Neural cell (in vitro differentiated cells): ENCODE results near the gene BLCAP. TPM values are rescaled to one million over a fixed set of nuclear protein-coding genes. Genes with fewer than 3 reads are reported as not detected.
"Not testable (repeated sequence)": the region's sequence is repeated elsewhere in the genome, so short reads cannot be mapped to it uniquely, and the experiment has no call there.

Experiments used
- H2AFZ ChIP-seq: fragments of 200-600, 300-800 bp; sonication (generic), shearing (Covaris generic); 2 replicates; pipeline ENCODE4 v1.6.0; 2014; ENCODE audit warnings: low read depth, mild to moderate bottlenecking, antibody characterized with exemption, low read length, moderate library complexity
- H3F3A ChIP-seq: fragments of 200-600 bp; shearing (Covaris generic); 2 replicates; pipeline ENCODE4 v1.6.1; 2016; ENCODE audit warnings: mild to moderate bottlenecking, moderate library complexity, mixed read lengths, antibody characterized with exemption, low read length; ENCODE audit not compliant: insufficient read depth, poor library complexity, severe bottlenecking
- H3K27ac ChIP-seq: fragments of 200-600, 300-800 bp; sonication (generic), shearing (Covaris generic); 2 replicates; pipeline ENCODE4 v1.5.1; 2014; ENCODE audit warnings: mild to moderate bottlenecking, low read length, moderate library complexity
- H3K27me3 ChIP-seq: fragments of 300-800, 200-600 bp; sonication (generic), shearing (Covaris generic); 2 replicates; pipeline ENCODE4 v1.6.0; 2014; ENCODE audit warnings: mild to moderate bottlenecking, low read depth, low read length, moderate library complexity; ENCODE audit not compliant: insufficient read depth
- H3K36me3 ChIP-seq: fragments of 300-800, 200-600 bp; sonication (generic), shearing (Covaris generic); 2 replicates; pipeline ENCODE4 v1.5.1; 2014; ENCODE audit warnings: mild to moderate bottlenecking, antibody characterized with exemption, low read length, moderate library complexity; ENCODE audit not compliant: insufficient read depth
- H3K4me2 ChIP-seq: fragments of 300-800, 200-600 bp; sonication (generic), shearing (Covaris generic); 2 replicates; pipeline ENCODE4 v1.6.0; 2014; ENCODE audit warnings: mild to moderate bottlenecking, low read length
- H3K4me3 ChIP-seq: fragments of 300-800, 200-600 bp; sonication (generic), shearing (Covaris generic); 2 replicates; pipeline ENCODE4 v1.5.1; 2014; ENCODE audit warnings: mild to moderate bottlenecking, low read length, moderate library complexity
- H3K79me2 ChIP-seq: fragments of 200-600 bp; shearing (Covaris generic); replicated peaks from 2 replicates; pipeline ENCODE4 v1.6.0; 2014; ENCODE audit warnings: mild to moderate bottlenecking, low read length, moderate library complexity; ENCODE audit not compliant: insufficient read depth
- H3K9ac ChIP-seq: fragments of 300-800, 200-600 bp; sonication (generic), shearing (Covaris generic); 2 replicates; pipeline ENCODE4 v1.6.1; 2016; ENCODE audit warnings: mild to moderate bottlenecking, low read length, mixed read lengths
- H3K9me2 ChIP-seq: fragments of 200-600 bp; shearing (Covaris generic); 2 replicates; pipeline ENCODE4 v1.6.1; 2016; ENCODE audit warnings: mild to moderate bottlenecking, low read length, mixed read lengths; ENCODE audit not compliant: insufficient read depth
- H3K9me3 ChIP-seq: fragments of 200-600, 300-800 bp; sonication (generic), shearing (Covaris generic); 2 replicates; pipeline ENCODE4 v1.6.1; 2016; ENCODE audit warnings: mild to moderate bottlenecking, mixed run types, low read length, moderate library complexity, mixed read lengths
- H4K20me1 ChIP-seq: fragments of 200-600 bp; shearing (Covaris generic); 2 replicates; pipeline ENCODE4 v1.6.1; 2016; ENCODE audit warnings: mild to moderate bottlenecking, mixed run types; ENCODE audit not compliant: insufficient read depth
- CTCF ChIP-seq: fragments of 450-650 bp; IDR thresholded peaks from 2 replicates; pipeline ENCODE4 v1.5.1; 2014; ENCODE audit warnings: antibody characterized with exemption, mild to moderate bottlenecking, moderate library complexity; ENCODE audit not compliant: poor library complexity, severe bottlenecking
- EP300 ChIP-seq: fragments of 450-650 bp; conservative IDR thresholded peaks from 2 replicates; pipeline ENCODE4 v1.6.1; 2014; ENCODE audit warnings: antibody characterized with exemption, mild to moderate bottlenecking, moderate library complexity; ENCODE audit not compliant: poor library complexity, severe bottlenecking
- EZH2 ChIP-seq: fragments of 200-600, 300-800 bp; shearing (Covaris generic), sonication (generic); IDR thresholded peaks from 2 replicates; pipeline ENCODE4 v1.6.1; 2014; ENCODE audit warnings: antibody characterized with exemption, low read length, borderline replicate concordance, mild to moderate bottlenecking; ENCODE audit not compliant: insufficient read depth, poor library complexity, severe bottlenecking
- MXI1 ChIP-seq: fragments of 450-650 bp; conservative IDR thresholded peaks from 2 replicates; pipeline ENCODE4 v1.6.1; 2014; ENCODE audit warnings: antibody characterized with exemption, mild to moderate bottlenecking; ENCODE audit not compliant: poor library complexity, severe bottlenecking
- POLR2AphosphoS5 ChIP-seq: IDR thresholded peaks from 2 replicates; pipeline ENCODE4 v1.6.1; 2012
- RAD21 ChIP-seq: fragments of 450-650 bp; conservative IDR thresholded peaks from 2 replicates; pipeline ENCODE4 v1.6.1; 2014; ENCODE audit warnings: antibody characterized with exemption, mild to moderate bottlenecking, moderate library complexity
- SMC3 ChIP-seq: fragments of 450-650 bp; conservative IDR thresholded peaks from 2 replicates; pipeline ENCODE4 v1.6.1; 2014; ENCODE audit warnings: antibody characterized with exemption, mild to moderate bottlenecking, moderate library complexity; ENCODE audit not compliant: poor library complexity
- TAF1 ChIP-seq: IDR thresholded peaks from 2 replicates; pipeline ENCODE4 v1.6.1; 2012; ENCODE audit warnings: low read depth
- polyA plus RNA-seq: library from polyadenylated mRNA; depleted of rRNA; stranded (reverse); fragments of >200 nt; gene quantifications from 2 replicates; pipeline ENCODE4 v1.2.3, GENCODE V29; 2014
- TF ChIP-seq, protein P1 (sequence below): IDR thresholded peaks from 2 replicates; pipeline ENCODE4 v1.6.1; 2012; ENCODE audit warnings: borderline replicate concordance

Gene BLCAP
- polyA plus RNA-seq, 1 donor from 2014 or later, result 344 TPM

GRCh38 chr20:37542281-37542680 is 14.6 kb upstream of the BLCAP start:
- Histone ChIP-seq H3K9me2 (no peaks in the 10 kb centered on the region), H3K27me3 (no peaks in the 10 kb centered on the region), H3K9ac (no peak overlapping the region), H3K9me3 (no peaks in the 10 kb centered on the region), H3K4me2 (no peak overlapping the region), H3K4me3 (no peak overlapping the region), H3K27ac (no peak overlapping the region), H2AFZ (no peak overlapping the region), H3K79me2 (no peaks in the 10 kb centered on the region), H3F3A (no peaks in the 10 kb centered on the region), H4K20me1 (no peaks in the 10 kb centered on the region), H3K36me3 (no peaks in the 10 kb centered on the region)
- TF ChIP-seq, protein P1, sequence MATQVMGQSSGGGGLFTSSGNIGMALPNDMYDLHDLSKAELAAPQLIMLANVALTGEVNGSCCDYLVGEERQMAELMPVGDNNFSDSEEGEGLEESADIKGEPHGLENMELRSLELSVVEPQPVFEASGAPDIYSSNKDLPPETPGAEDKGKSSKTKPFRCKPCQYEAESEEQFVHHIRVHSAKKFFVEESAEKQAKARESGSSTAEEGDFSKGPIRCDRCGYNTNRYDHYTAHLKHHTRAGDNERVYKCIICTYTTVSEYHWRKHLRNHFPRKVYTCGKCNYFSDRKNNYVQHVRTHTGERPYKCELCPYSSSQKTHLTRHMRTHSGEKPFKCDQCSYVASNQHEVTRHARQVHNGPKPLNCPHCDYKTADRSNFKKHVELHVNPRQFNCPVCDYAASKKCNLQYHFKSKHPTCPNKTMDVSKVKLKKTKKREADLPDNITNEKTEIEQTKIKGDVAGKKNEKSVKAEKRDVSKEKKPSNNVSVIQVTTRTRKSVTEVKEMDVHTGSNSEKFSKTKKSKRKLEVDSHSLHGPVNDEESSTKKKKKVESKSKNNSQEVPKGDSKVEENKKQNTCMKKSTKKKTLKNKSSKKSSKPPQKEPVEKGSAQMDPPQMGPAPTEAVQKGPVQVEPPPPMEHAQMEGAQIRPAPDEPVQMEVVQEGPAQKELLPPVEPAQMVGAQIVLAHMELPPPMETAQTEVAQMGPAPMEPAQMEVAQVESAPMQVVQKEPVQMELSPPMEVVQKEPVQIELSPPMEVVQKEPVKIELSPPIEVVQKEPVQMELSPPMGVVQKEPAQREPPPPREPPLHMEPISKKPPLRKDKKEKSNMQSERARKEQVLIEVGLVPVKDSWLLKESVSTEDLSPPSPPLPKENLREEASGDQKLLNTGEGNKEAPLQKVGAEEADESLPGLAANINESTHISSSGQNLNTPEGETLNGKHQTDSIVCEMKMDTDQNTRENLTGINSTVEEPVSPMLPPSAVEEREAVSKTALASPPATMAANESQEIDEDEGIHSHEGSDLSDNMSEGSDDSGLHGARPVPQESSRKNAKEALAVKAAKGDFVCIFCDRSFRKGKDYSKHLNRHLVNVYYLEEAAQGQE, result no peak
- TF ChIP-seq EP300 (no peak), CTCF (no peak), TAF1 (no peak), RAD21 (no peak), POLR2AphosphoS5 (no peak), EZH2 (no peak), MXI1 (no peak), SMC3 (no peak)

DNA sequence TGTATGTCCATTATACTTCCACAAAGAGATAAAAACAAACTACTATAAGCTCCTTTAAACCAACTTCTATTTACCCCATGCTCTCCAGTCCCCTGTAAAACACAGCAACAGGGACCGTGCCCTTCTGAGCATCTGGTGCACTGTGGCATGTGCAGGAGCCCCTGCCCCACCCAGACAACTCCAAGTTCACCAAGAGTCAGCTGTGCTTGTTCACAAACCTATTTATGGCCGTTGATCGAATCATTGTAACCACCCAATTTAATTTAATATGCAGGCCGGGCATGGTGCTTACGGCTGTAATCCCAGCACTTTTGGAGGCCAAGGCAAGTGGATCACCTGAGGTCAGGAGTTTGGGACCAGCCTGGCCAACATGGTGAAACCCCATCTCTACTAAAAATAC is 13.7 kb upstream of the BLCAP start:
- H3K27ac ChIP-seq, result no peak overlapping the region
- H3F3A ChIP-seq, result no peaks in the 10 kb centered on the region
- H2AFZ ChIP-seq, result no peak overlapping the region
- H4K20me1 ChIP-seq, result no peaks in the 10 kb centered on the region
- no peak overlapping the region for H3K9ac ChIP-seq
- no peak overlapping the region for H3K4me2 ChIP-seq
- no peaks in the 10 kb centered on the region for H3K36me3 ChIP-seq
- TF ChIP-seq CTCF (no peak), SMC3 (no peak), RAD21 (no peak)
- H3K9me3 ChIP-seq, result no peaks in the 10 kb centered on the region
- H3K4me3 ChIP-seq, result no peak overlapping the region
- H3K9me2 ChIP-seq, result no peaks in the 10 kb centered on the region
- H3K79me2 ChIP-seq, result no peaks in the 10 kb centered on the region
- no peaks in the 10 kb centered on the region for H3K27me3 ChIP-seq

- not testable (repeated sequence) for H3K4me2 ChIP-seq, H3K4me3 ChIP-seq, H3K27ac ChIP-seq, H3K79me2 ChIP-seq, H3K9me3 ChIP-seq, H3K27me3 ChIP-seq, H4K20me1 ChIP-seq, H3K9me2 ChIP-seq, H2AFZ ChIP-seq, H3F3A ChIP-seq, H3K9ac ChIP-seq, H3K36me3 ChIP-seq
Measured at GRCh38 chr20:37540838-37541237, 13.2 kb upstream of the BLCAP start.
